Mammary epithelial cell (primary cell): ENCODE results near the gene SCAMP1.
"Not testable (repeated sequence)": the region's sequence is repeated elsewhere in the genome, so short reads cannot be mapped to it uniquely, and the experiment has no call there.

Experiments used
- CTCF ChIP-seq, 2 donors: IDR thresholded peaks in 1 of 2; conservative IDR thresholded peaks in 1 of 2; 2 replicates each; pipeline ENCODE4 v1.5.1; 2011 to 2012; ENCODE audit warnings: inconsistent platforms in 2 of 2, low read length in 2 of 2, mild to moderate bottlenecking in 2 of 2, control low read depth in 1 of 2, low read depth in 1 of 2; ENCODE audit not compliant: insufficient read depth in 1 of 2; ENCODE audit errors: extremely low read depth in 1 of 2
- EZH2 ChIP-seq: IDR thresholded peaks from 2 replicates; pipeline ENCODE4 v1.6.1; 2012; ENCODE audit warnings: low read length, inconsistent platforms, borderline replicate concordance

DNA sequence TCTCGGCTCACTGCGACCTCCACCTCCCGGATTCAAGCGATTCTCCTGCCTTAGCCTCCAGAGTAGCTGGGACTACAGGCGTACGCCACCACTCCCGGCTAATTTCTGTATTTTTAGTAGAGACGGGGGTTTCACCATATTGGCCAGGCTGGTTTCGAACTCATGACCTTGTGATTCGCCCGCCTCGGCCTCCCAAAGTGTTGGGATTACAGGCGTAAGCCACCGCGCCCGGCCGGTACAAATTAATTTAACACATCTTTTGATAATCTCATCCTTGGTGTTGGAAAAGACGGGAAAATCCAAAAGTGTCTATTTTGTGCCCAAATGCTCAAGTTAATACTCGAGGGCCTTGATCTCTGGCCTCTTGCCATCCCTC lies 974 bp upstream of the SCAMP1 start:
- not testable (repeated sequence) for TF ChIP-seq CTCF (conservative IDR thresholded peaks at IDR 0.05 in 1 of 2, IDR thresholded peaks at IDR 0.05 in 1 of 2; ENCODE audit: extremely low read depth in 1 of 2, insufficient read depth in 1 of 2, low read depth in 1 of 2, low read length in 2 of 2); EZH2
